MCF 10A (cell line): Measurements from ENCODE around the gene NAT14. TPM values are rescaled to one million over a fixed set of nuclear protein-coding genes. Genes with fewer than 3 reads are reported as not detected.

Source experiments
- BruUV-seq: library from RNA; stranded (reverse); fragments of 400-500 nt; replicated peaks from 2 replicates; lab custom pipeline; 2021; lab: Mats Ljungman, UMichigan
- CTCF ChIA-PET: fragments of 300-600 bp; sonication (Branson Sonifier 250); formaldehyde crosslinking; extraction: SDS; loops from one replicate; lab custom pipeline; 2021; ENCODE audit warnings: antibody characterized with exemption, inconsistent platforms; lab: Yijun Ruan, JAX
- POLR2A ChIA-PET: fragments of 300-600, 350-650 bp; sonication (Branson Sonifier 250); formaldehyde crosslinking; extraction: SDS; loops from one replicate; lab custom pipeline; 2020; ENCODE audit warnings: antibody characterized with exemption, inconsistent platforms; lab: Yijun Ruan, JAX
- DNase-seq: peaks from one replicate; pipeline ENCODE4 v3.0.0-alpha.2; 2018; ENCODE audit not compliant: unreplicated experiment
- H3K27ac Mint-ChIP-seq: one replicate; pipeline ENCODE4 v1.8.0; 2022; ENCODE audit warnings: mild to moderate bottlenecking, low read depth, mixed read lengths; ENCODE audit not compliant: unreplicated experiment
- H3K27me3 Mint-ChIP-seq: one replicate; pipeline ENCODE4 v1.8.0; 2022; ENCODE audit warnings: mixed read lengths; ENCODE audit not compliant: insufficient read depth, unreplicated experiment
- H3K36me3 Mint-ChIP-seq: one replicate; pipeline ENCODE4 v1.8.0; 2022; ENCODE audit warnings: mild to moderate bottlenecking, moderate library complexity, mixed read lengths; ENCODE audit not compliant: insufficient read depth, unreplicated experiment
- H3K4me1 Mint-ChIP-seq: one replicate; pipeline ENCODE4 v1.8.0; 2022; ENCODE audit warnings: mixed read lengths; ENCODE audit not compliant: insufficient read depth, unreplicated experiment
- H3K4me3 Mint-ChIP-seq: one replicate; pipeline ENCODE4 v1.8.0; 2022; ENCODE audit warnings: mild to moderate bottlenecking, moderate library complexity, mixed read lengths; ENCODE audit not compliant: unreplicated experiment
- H3K9me3 Mint-ChIP-seq: one replicate; pipeline ENCODE4 v1.8.0; 2022; ENCODE audit warnings: mixed read lengths; ENCODE audit not compliant: unreplicated experiment
- CTCF ChIP-seq: fragments of 200-600 bp; IDR thresholded peaks from one replicate; pipeline ENCODE4 v1.8.0; 2022; ENCODE audit warnings: antibody characterized with exemption, mild to moderate bottlenecking; ENCODE audit not compliant: unreplicated experiment
- intact Hi-C: fragments of 100-400 bp; cut with micrococcal nuclease; formaldehyde crosslinking; loops from 2 replicates; pipeline ENCODE4 v1.14.1; 2022
- total RNA-seq: library from RNA; stranded (reverse); gene quantifications from 2 replicates; pipeline ENCODE4 v1.2.3, GENCODE V29; 2022

Gene NAT14
- total RNA-seq, 1 experiment from 2014 or later = 22.8 TPM

GRCh38 chr19:55442372-55442961, 42.5 kb upstream of the NAT14 start:
- Mint-ChIP-seq H3K4me1 (peaks cover 40% of the 10 kb centered on the region), H3K27ac (no peak overlapping the region), H3K9me3 (no peaks in the 10 kb centered on the region), H3K27me3 (peaks cover 66% of the 10 kb centered on the region), H3K4me3 (no peak overlapping the region), H3K36me3 (no peaks in the 10 kb centered on the region)
- no peak for TF ChIP-seq CTCF
- ChIA-PET CTCF (interaction anchor here (1.1 kb wide), 1 partner anchor 13 kb away, joined by 6 read pairs; no protein-coding TSS in a partner anchor), POLR2A (no interaction called here)
- no peak for DNase-seq
- intact Hi-C loops = no loop called here
- no TSS peak for BruUV-seq

GRCh38 chr19:55443045-55443823, 41.8 kb upstream of the NAT14 start, which contains the start of gene SHISA7:
SHISA7 (minus strand) TSS chr19:55443300; CDS start chr19:55442863, 437 bp downstream.
- Mint-ChIP-seq H3K27ac (no peak within 1 kb of the TSS), H3K36me3 (no peaks in the 10 kb centered on the region), H3K9me3 (no peaks in the 10 kb centered on the region), H3K4me1 (peaks cover 37% of the 10 kb centered on the region), H3K27me3 (peaks cover 66% of the 10 kb centered on the region), H3K4me3 (no peak within 1 kb of the TSS)
- ChIA-PET POLR2A (no interaction called here), CTCF (no interaction called here)
- no peak for TF ChIP-seq CTCF
- intact Hi-C loops = no loop called here
- no peak for DNase-seq
- no TSS peak for BruUV-seq

GRCh38 chr19:55443824-55444480, 41.0 kb upstream of the NAT14 start:
- H3K9me3 Mint-ChIP-seq = no peaks in the 10 kb centered on the region
- H3K27ac Mint-ChIP-seq = no peak overlapping the region
- ChIA-PET CTCF (interaction anchor here (0.7 to 1.0 kb wide), 2 partner anchors 26 to 256 kb away, joined by 3 to 5 read pairs; no protein-coding TSS in a partner anchor), POLR2A (no interaction called here)
- no peak for TF ChIP-seq CTCF
- peaks cover 62% of the 10 kb centered on the region for H3K27me3 Mint-ChIP-seq
- peaks cover 37% of the 10 kb centered on the region for H3K4me1 Mint-ChIP-seq
- no peak overlapping the region for H3K4me3 Mint-ChIP-seq
- no TSS peak for BruUV-seq
- DNase-seq = no peak
- intact Hi-C loops = no loop called here
- no peaks in the 10 kb centered on the region for H3K36me3 Mint-ChIP-seq

GRCh38 chr19:55444646-55445045, 40.3 kb upstream of the NAT14 start:
- no peak overlapping the region for H3K4me3 Mint-ChIP-seq
- no peaks in the 10 kb centered on the region for H3K36me3 Mint-ChIP-seq
- intact Hi-C loops = no loop called here
- ChIA-PET CTCF (interaction anchor here (0.6 to 1.0 kb wide), 4 partner anchors 26 to 256 kb away, joined by 3 to 5 read pairs (median 3); no protein-coding TSS in a partner anchor), POLR2A (interaction anchor here (0.9 to 1.0 kb wide), 2 partner anchors 38 to 65 kb away, joined by 3 read pairs; no protein-coding TSS in a partner anchor)
- no peaks in the 10 kb centered on the region for H3K9me3 Mint-ChIP-seq
- peaks cover 55% of the 10 kb centered on the region for H3K27me3 Mint-ChIP-seq
- peaks cover 37% of the 10 kb centered on the region for H3K4me1 Mint-ChIP-seq
- no TSS peak for BruUV-seq
- no peak overlapping the region for H3K27ac Mint-ChIP-seq
- DNase-seq = no peak
- no peak for TF ChIP-seq CTCF
